Cardiac fibroblast (primary cell): ENCODE results near the gene USP35.

Source experiments
- DNase-seq, 2 donors: peaks; one replicate each; pipeline versions ENCODE4 v3.0.0 to v3.0.0-alpha.2; 2010; ENCODE audit warnings: low read depth in 2 of 2
- H3K4me3 ChIP-seq, 2 donors: replicated peaks in 1 of 2; 1 replicate in 1 of 2; 2 replicates in 1 of 2; pipeline ENCODE4 v1.5.1; 2011; ENCODE audit warnings: low read depth in 2 of 2, low read length in 2 of 2, mild to moderate bottlenecking in 2 of 2, moderate library complexity in 1 of 2
- TF ChIP-seq, protein P1 (sequence below): IDR thresholded peaks from one replicate; pipeline ENCODE4 v1.5.1; 2011; ENCODE audit warnings: low read depth, mild to moderate bottlenecking, low read length, inconsistent platforms

Gene USP35

DNA sequence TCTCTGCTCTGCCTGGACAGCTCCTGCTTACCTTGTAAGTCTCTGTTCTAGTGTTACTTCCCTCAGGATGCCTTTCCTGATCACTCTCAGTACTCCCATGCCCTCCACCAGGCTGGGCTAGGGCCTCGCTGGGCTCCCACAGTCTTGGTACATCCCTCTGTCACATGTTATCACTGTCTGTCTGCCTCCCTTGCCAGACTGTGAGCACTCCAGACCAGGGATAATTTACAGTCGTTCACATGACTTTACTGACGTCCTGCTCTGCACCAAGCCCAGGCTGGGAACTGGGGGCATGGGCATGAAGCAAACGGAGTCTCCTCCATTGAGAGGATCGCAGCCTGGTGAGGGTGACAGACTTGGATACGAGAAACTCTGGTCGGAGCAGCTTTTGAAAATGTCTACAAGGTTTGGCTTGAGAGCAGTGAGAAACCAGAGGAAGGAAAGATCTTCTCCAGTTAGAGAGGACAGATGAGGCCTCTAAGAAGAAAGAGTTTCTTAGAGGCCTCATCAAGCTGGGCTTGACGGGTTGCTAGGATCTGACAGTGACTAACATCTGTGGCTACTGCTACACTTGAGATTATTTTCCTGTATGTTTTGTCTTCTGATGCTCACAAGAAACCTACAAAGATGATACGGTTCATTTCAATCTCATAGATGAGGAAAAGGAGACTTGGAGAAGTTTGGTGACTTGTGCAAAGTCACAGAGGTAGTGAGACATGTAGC is 12.5 kb downstream of the USP35 start:
- DNase-seq: no peak
- no peak overlapping the region for H3K4me3 ChIP-seq
- TF ChIP-seq, protein P1, sequence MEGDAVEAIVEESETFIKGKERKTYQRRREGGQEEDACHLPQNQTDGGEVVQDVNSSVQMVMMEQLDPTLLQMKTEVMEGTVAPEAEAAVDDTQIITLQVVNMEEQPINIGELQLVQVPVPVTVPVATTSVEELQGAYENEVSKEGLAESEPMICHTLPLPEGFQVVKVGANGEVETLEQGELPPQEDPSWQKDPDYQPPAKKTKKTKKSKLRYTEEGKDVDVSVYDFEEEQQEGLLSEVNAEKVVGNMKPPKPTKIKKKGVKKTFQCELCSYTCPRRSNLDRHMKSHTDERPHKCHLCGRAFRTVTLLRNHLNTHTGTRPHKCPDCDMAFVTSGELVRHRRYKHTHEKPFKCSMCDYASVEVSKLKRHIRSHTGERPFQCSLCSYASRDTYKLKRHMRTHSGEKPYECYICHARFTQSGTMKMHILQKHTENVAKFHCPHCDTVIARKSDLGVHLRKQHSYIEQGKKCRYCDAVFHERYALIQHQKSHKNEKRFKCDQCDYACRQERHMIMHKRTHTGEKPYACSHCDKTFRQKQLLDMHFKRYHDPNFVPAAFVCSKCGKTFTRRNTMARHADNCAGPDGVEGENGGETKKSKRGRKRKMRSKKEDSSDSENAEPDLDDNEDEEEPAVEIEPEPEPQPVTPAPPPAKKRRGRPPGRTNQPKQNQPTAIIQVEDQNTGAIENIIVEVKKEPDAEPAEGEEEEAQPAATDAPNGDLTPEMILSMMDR: no peak

DNA sequence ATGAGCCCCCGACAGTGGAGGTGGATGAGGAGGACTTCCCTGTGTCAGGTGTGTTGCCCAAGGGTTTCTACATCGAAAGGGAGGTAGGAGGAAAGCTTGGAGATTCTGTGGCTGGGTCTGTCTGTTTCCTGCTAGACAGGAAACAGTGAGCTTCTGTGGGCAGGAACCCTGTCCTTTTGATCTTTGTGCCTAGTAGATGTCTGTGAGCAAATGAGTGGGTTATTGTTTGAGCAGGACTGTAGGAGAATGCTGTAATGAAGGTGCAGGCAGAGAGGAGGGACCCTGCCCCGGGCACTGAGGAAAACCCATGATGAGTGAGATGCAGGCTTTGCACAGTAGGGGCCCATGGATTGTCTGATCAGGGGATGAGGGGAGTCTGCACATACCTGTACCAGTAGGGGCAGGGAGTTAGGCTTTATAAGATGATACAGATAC is 14.0 kb downstream of the USP35 start:
- TF ChIP-seq, protein P1: no peak
- no peak overlapping the region for H3K4me3 ChIP-seq
- no peak for DNase-seq

DNA sequence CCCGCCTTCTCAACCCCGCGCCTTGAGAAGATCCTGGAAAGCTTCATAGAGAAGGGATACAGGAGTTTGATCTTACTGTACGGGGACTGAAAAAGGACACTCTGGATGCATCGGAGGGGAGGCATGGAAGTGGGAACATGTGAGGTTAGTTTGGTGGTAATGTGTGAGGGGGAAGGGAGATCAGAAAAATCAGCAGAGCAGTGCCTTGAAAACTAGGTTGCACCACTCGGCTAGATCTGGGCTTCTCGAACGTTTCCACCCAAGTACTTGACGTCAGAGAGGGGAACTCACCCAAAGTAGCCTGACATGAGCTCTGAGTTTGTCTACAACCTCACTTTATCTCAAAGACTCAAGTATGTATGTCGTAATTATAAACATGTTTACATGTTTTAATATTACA is 14.5 kb downstream of the USP35 start:
- no peak overlapping the region for H3K4me3 ChIP-seq
- no peak for DNase-seq
- TF ChIP-seq, protein P1: no peak

DNA sequence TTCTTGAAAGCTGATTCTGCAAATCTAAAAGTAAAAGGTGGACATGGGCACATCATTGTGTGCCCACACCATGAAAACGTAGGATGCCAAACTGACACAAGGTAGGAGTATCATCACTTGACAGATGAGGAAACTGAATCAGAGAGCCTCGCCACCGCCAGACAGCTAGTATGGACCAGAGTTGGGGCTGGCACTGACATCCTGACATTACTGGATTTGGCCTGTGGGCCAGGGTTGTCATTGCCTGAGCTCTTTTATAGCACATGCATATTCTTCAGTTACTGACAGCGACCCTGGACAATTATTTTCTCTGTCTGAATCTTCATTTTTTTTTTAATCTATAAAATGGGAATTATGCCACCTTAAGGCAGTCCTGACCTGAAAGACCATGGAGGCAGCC is 16.5 kb downstream of the USP35 start:
- no peak overlapping the region for H3K4me3 ChIP-seq
- TF ChIP-seq, protein P1: no peak
- no peak for DNase-seq

DNA sequence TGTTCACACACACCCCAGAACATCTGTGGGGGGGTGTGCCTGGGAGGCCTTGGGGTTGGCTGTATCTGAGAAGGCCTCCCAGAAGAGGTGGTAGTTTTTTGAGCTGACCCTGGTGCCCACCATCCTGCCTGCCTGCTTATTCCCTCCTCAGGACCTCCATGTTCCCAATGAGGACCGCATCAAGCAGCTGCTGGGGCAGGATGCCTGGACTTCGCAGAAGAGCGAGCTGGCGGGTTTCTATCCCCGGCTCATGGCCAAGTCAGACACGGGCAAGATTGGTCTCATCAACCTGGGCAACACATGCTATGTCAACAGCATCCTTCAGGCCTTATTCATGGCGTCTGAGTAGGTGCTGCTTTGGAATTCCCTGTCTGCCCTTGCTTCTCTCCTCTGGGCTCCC is 17.0 kb downstream of the USP35 start:
- DNase-seq: no peak
- TF ChIP-seq, protein P1: no peak
- H3K4me3 ChIP-seq: no peak overlapping the region

DNA sequence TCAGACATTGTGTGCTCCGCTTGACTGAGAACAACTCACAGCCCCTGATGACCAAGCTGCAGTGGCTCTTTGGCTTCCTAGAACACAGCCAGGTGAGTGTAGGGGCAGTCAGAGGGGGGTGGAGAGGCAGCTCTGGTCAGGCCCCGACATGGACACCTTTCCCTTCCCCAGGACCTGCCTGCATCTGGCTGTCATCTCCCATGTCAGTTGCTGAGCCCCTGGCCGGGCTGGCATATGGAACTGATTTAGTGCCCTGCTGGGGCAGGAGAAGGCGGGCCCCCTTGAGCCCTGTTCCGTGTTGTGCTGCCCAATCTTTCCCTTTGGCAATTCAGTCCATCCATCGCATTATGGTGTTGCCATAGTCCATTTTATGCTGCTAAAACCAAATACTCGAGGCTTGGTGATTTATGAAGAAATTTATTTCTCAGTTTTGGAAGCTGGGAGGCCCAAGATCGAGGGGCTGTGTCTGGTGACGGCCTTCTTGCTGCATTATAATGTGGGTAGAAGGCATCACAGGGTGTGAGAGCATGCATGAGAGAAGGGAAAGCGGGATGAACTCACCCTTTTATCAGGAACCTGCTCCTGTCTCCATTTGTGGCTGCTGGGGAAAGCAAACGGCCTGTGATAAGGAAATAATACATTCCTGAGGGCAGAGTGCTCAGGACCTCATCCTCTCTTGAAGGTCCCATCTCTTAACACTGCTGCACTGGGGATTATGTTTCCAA is 19.0 kb downstream of the USP35 start:
- H3K4me3 ChIP-seq: no peak overlapping the region
- TF ChIP-seq, protein P1: no peak
- no peak for DNase-seq
